Measurements from ENCODE around the gene TP53I11.

The TP53I11 gene

DNA sequence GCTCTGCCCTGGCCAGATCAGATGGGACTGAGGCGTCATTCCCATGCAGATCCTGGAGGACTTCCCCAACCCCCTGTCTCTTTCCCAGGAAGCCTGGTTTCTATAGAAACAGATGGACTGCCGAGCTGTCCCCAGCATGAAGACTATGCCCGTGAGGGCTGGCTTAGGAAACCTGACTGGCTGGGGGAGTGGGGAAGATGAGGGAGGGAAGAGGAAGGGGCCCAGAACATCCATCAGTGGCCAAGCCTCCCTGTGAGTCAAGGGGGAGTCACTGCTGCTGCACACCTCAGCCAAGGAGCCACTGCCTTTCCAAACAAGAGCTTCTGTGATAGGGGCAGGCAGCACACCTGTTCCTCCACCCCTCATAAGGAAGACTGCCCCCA lies 5.8 kb downstream of the TP53I11 start:
- Histone ChIP-seq H3K9me3 (ENCODE audit: control insufficient read depth, low read length) (no peaks in the 10 kb centered on the region), H3K9ac (ENCODE audit: low read length) (no peak overlapping the region), H3K4me1 (ENCODE audit: control insufficient read depth, insufficient read depth, low read length) (peaks cover 59% of the 10 kb centered on the region), H3K36me3 (ENCODE audit: control insufficient read depth, insufficient read depth, low read length, severe bottlenecking) (peaks cover 15% of the 10 kb centered on the region), H3K4me3 (ENCODE audit: low read length) (no peak overlapping the region), H3K27me3 (replicated peaks; ENCODE audit: control insufficient read depth, insufficient read depth, low read length) (no peaks in the 10 kb centered on the region)
- DNase-seq (ENCODE audit: low read depth): no peak

DNA sequence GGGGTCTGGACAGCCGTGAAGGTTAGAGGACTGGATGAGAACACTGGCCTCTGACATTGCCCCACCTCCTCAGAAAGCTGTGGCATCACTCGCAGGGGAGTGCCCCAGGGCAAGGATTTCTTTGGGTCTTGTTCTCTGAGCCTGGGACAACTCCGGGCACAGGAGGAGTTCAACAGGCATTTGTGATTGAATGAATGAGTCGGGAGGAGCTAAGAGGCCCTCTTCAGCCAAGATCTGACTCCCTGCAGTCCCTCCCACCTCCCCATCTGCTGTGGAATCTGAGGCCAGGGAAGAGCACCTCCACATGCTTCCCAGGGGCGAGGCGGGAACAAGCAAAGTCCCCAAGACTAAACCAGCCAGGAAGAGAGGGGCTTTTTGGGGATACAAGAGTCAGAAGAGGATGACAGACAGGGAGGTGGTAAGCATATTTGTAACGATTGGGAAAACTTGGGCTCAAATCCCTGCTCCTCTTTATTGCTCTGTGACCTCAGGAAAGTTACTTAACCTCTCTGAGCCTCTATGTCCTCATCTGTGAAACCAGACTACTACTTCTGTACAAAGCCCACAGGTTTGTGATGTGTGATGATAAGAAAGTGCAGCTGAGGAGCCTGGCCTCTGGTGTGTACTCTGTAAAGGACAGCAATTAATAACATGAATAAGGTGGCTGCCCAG lies 6.4 kb downstream of the TP53I11 start:
- Histone ChIP-seq H3K27me3 (replicated peaks; ENCODE audit: control insufficient read depth, insufficient read depth, low read length) (no peaks in the 10 kb centered on the region), H3K4me3 (ENCODE audit: low read length) (no peak overlapping the region), H3K4me1 (ENCODE audit: control insufficient read depth, insufficient read depth, low read length) (peaks cover 63% of the 10 kb centered on the region), H3K9ac (ENCODE audit: low read length) (no peak overlapping the region), H3K9me3 (ENCODE audit: control insufficient read depth, low read length) (no peaks in the 10 kb centered on the region), H3K36me3 (ENCODE audit: control insufficient read depth, insufficient read depth, low read length, severe bottlenecking) (peaks cover 15% of the 10 kb centered on the region)
- DNase-seq (ENCODE audit: low read depth): no peak

DNA sequence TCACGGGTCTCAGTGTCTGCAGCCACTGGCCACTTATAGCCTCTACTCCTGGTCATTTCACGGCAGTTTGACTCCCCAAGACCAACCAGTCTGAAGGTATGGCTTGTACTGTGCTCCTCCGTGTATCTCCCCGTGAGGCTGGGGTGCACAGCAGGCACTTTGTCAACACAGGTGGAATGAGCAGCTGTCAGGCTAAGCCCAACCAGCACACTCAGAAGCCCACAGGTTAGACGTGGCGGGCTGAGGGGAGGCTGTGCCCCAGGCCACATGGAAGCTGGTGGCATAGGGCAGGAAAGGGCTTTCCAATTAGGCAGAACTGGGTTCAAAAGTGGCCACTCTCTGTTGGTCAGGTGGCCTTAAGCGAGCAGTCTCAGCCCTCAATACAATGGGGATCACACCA lies 7.0 kb downstream of the TP53I11 start:
- no peak overlapping the region for H3K4me3 ChIP-seq (ENCODE audit: low read length)
- H3K36me3 ChIP-seq (ENCODE audit: control insufficient read depth, insufficient read depth, low read length, severe bottlenecking): peaks cover 15% of the 10 kb centered on the region
- no peak overlapping the region for H3K9ac ChIP-seq (ENCODE audit: low read length)
- DNase-seq (ENCODE audit: low read depth): no peak
- H3K9me3 ChIP-seq (ENCODE audit: control insufficient read depth, low read length): no peaks in the 10 kb centered on the region
- no peaks in the 10 kb centered on the region for H3K27me3 ChIP-seq (replicated peaks; ENCODE audit: control insufficient read depth, insufficient read depth, low read length)
- peaks cover 58% of the 10 kb centered on the region for H3K4me1 ChIP-seq (ENCODE audit: control insufficient read depth, insufficient read depth, low read length)

DNA sequence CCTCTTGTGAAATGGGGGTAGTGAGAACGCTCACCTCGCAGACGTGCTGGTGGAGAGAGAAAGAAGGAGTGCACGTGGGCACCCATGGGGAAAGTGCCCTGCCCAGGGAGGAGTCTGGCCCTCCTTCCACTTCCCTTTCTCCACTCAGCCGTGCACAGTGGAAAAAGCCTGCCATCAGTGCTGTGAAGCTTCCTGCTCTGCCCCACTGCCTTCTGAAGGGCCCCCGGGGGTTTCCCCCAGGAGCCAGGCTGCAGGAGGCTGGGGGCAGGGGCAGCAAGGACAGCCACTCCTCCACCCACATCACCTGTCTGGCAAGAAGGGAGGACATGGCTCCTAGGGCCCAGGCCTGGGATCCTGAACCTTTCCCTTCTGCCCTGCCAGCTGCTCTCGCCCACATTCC lies 7.6 kb downstream of the TP53I11 start:
- DNase-seq (ENCODE audit: low read depth): no peak
- Histone ChIP-seq H3K4me1 (ENCODE audit: control insufficient read depth, insufficient read depth, low read length) (peaks cover 54% of the 10 kb centered on the region), H3K4me3 (ENCODE audit: low read length) (no peak overlapping the region), H3K36me3 (ENCODE audit: control insufficient read depth, insufficient read depth, low read length, severe bottlenecking) (peaks cover 18% of the 10 kb centered on the region), H3K27me3 (replicated peaks; ENCODE audit: control insufficient read depth, insufficient read depth, low read length) (no peaks in the 10 kb centered on the region), H3K9ac (ENCODE audit: low read length) (no peak overlapping the region), H3K9me3 (ENCODE audit: control insufficient read depth, low read length) (no peaks in the 10 kb centered on the region)

DNA sequence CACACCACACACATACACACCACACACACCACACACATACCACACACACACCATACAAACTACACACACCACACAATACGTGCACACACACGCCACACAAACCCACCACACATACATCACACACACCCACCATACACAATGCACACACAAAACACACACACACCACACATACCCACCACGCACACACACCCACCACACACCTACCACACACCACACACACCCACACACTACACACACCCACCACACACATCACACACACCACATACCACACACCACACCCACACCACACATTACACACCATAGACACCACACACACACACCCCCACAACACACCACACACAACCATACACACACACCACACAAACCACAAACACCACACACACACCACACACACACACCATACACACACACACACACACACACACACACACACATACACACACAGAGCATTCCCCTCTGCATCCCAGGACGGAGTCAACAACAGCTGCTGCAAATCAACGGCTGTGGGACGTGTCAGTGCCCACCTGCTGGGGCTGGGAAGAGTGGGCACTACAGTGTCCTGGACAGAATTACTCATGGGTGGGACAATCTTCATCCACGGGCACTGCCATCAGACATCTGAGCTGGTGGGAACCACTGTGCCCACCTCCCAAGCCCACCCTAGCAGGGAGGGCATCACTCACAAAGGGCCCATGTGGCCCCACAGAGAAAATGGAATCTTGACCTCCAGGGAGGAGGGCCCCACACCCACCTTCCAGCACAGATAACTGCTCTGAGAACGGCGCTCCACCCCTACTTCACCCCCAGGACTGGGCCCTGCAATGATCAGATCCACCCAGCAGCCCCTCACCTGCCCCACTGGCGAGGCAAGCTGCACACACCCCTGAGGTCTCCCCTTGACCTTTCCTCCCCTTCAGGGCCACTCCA lies 8.4 kb downstream of the TP53I11 start:
- no peak overlapping the region for H3K9ac ChIP-seq (ENCODE audit: low read length)
- no peaks in the 10 kb centered on the region for H3K9me3 ChIP-seq (ENCODE audit: control insufficient read depth, low read length)
- DNase-seq (ENCODE audit: low read depth): no peak
- peaks cover 45% of the 10 kb centered on the region for H3K4me1 ChIP-seq (ENCODE audit: control insufficient read depth, insufficient read depth, low read length)
- no peak overlapping the region for H3K4me3 ChIP-seq (ENCODE audit: low read length)
- H3K36me3 ChIP-seq (ENCODE audit: control insufficient read depth, insufficient read depth, low read length, severe bottlenecking): peaks cover 22% of the 10 kb centered on the region
- H3K27me3 ChIP-seq (replicated peaks; ENCODE audit: control insufficient read depth, insufficient read depth, low read length): no peaks in the 10 kb centered on the region

DNA sequence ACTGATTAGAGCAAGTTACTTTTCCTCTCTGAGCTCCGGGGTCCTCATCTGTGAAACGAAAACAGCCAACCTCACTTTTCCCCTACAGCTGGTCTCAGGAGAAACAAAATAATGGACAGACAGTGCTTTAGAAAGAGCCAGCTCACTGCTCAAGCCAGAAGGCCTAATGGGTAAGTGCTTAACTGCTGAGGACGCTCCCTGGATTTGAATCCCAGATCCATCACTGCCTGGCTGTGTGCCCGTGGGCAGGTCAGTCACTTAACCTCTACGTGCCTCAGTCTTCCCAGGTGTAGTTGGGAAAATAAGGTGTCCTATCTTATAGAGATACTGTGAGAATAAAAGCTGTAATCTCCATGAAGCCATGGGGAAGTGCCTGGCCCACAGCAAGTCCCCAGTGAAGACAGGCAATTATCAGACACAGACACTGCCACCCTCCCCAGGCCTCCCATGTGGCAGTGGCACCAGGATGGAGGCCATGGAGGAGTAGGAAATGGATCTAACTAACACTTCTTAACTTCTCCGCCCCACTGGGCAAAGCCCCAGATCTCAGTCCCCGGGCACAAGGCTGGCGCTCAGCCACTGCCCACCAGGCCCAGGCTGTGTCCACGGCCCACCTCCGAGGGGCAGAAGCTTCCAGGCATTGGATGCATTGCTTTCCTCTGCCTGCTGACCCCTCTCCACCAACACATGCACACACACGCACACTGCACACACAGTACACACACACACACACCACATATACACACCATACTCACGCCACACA lies 9.2 kb downstream of the TP53I11 start:
- no peak overlapping the region for H3K4me3 ChIP-seq (ENCODE audit: low read length)
- H3K4me1 ChIP-seq (ENCODE audit: control insufficient read depth, insufficient read depth, low read length): peaks cover 39% of the 10 kb centered on the region
- no peak for DNase-seq (ENCODE audit: low read depth)
- H3K9me3 ChIP-seq (ENCODE audit: control insufficient read depth, low read length): no peaks in the 10 kb centered on the region
- peaks cover 22% of the 10 kb centered on the region for H3K36me3 ChIP-seq (ENCODE audit: control insufficient read depth, insufficient read depth, low read length, severe bottlenecking)
- H3K9ac ChIP-seq (ENCODE audit: low read length): peak overlapping the region; percentile 20
- H3K27me3 ChIP-seq (replicated peaks; ENCODE audit: control insufficient read depth, insufficient read depth, low read length): no peaks in the 10 kb centered on the region

DNA sequence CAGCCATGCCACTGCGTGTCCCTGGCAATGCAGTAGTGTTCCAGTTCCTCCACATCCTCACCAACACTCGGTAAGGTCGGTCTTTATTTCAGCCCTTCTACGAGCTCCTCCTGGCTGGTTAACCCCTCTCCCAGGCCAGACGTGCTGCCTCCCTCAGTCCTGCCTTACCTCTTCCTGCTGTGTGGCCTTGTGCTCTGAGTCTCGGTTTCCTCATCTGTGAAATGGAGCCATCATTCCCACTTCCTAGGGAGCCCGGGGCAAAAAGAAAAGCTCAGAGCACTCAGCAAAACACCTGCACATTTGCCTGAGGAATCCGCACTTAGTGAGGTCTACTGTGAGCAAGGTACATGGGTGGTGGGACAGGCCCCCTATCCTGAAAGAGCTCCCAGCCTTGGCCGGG lies 9.8 kb downstream of the TP53I11 start:
- H3K4me3 ChIP-seq (ENCODE audit: low read length): no peak overlapping the region
- H3K9me3 ChIP-seq (ENCODE audit: control insufficient read depth, low read length): no peaks in the 10 kb centered on the region
- H3K4me1 ChIP-seq (ENCODE audit: control insufficient read depth, insufficient read depth, low read length): peaks cover 33% of the 10 kb centered on the region
- H3K27me3 ChIP-seq (replicated peaks; ENCODE audit: control insufficient read depth, insufficient read depth, low read length): no peaks in the 10 kb centered on the region
- DNase-seq (ENCODE audit: low read depth): no peak
- peak overlapping the region; percentile 24 for H3K9ac ChIP-seq (ENCODE audit: low read length)
- peaks cover 27% of the 10 kb centered on the region for H3K36me3 ChIP-seq (ENCODE audit: control insufficient read depth, insufficient read depth, low read length, severe bottlenecking)

DNA sequence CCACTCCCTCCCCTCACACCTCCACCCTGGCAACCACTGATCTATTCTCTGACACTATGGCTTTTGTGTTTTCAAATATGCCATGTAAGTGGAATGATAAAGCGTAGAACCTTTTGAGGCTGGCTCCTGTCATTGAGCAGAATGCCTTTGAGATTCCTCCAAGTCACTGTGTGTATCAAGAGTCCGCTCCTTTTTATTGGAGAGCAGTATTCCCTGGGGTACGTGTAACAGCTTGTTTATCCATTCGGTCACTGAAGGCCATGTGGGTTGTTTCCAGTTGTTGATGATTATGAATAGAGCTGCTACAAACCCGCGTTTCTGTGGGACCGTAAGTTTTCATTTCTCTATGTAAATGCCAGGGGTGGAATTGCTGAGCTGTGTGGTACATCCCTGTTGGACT lies 10.3 kb downstream of the TP53I11 start:
- Histone ChIP-seq H3K4me3 (ENCODE audit: low read length) (no peak overlapping the region), H3K9ac (ENCODE audit: low read length) (peak overlapping the region; percentile 24), H3K9me3 (ENCODE audit: control insufficient read depth, low read length) (no peaks in the 10 kb centered on the region), H3K36me3 (ENCODE audit: control insufficient read depth, insufficient read depth, low read length, severe bottlenecking) (peaks cover 29% of the 10 kb centered on the region), H3K4me1 (ENCODE audit: control insufficient read depth, insufficient read depth, low read length) (peaks cover 28% of the 10 kb centered on the region), H3K27me3 (replicated peaks; ENCODE audit: control insufficient read depth, insufficient read depth, low read length) (no peaks in the 10 kb centered on the region)
- no peak for DNase-seq (ENCODE audit: low read depth)

DNA sequence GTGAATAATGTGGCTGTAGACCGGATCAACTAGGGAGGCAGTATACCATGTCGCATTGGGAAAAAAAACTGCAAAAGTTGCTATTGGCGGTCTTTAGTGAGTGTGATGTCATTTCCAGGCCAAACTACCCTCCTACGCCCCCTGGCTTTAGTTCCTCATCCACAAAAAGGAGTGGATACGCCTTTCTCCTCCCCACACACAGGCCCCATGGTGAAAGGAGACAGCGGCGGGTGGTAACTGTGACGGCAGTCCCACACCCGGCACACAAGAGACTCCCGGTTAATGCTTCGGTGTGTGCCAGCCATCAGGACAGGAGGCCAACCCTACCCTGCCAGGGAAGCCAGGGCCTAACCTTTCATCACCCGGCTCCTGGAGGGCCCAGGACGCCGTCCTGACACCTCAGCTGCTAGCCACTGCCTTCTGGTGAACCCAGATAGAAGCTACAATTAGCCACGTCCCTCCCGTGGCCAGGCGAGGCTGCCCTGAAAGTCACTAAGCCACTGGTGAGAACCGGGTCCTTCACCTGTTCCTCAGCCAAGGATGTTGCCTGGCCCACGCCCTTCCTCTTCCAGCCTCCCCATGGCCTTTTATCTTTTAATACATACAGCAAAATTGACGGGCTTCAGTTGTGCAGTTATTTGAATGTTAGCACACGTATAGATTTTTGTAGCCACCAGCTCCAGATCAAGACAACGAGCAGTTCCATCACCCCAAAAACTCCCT lies 10.8 kb downstream of the TP53I11 start:
- H3K4me1 ChIP-seq (ENCODE audit: control insufficient read depth, insufficient read depth, low read length): peaks cover 26% of the 10 kb centered on the region
- no peak overlapping the region for H3K4me3 ChIP-seq (ENCODE audit: low read length)
- no peak for DNase-seq (ENCODE audit: low read depth)
- no peaks in the 10 kb centered on the region for H3K27me3 ChIP-seq (replicated peaks; ENCODE audit: control insufficient read depth, insufficient read depth, low read length)
- H3K36me3 ChIP-seq (ENCODE audit: control insufficient read depth, insufficient read depth, low read length, severe bottlenecking): peaks cover 35% of the 10 kb centered on the region
- H3K9ac ChIP-seq (ENCODE audit: low read length): peak overlapping the region; percentile 50
- H3K9me3 ChIP-seq (ENCODE audit: control insufficient read depth, low read length): no peaks in the 10 kb centered on the region

DNA sequence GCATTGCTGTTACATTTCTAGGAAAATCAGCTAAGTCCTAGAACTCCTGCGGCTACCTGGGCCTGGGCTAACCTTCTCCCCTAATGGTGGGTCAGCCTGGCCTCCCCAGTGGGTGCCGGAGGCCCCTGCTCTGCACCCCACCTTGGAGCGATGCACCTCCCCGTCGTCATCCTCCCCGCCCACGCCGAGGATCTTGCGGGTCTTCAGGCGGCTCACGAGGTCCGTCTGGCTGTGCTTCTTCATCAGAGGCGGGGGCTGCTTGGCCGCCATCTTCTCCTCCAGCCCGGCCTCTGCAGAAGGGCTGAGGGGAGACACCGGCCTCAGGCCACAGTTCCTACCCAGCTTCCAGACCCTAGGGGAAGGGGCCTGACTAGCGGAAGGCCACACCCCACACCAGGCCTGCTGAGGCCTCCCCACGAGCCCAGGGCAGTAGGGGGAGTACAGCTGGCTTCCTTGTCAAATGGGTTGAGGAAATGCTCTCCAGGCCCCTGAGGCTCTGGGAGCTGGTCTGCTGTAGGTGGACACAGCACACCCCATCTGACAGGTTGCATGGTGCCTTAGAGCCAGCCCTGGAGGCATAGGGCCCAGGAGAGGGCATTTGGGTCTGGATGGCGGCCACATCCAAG lies 12.5 kb downstream of the TP53I11 start:
- Histone ChIP-seq H3K4me1 (ENCODE audit: control insufficient read depth, insufficient read depth, low read length) (peaks cover 26% of the 10 kb centered on the region), H3K4me3 (ENCODE audit: low read length) (no peak overlapping the region), H3K27me3 (replicated peaks; ENCODE audit: control insufficient read depth, insufficient read depth, low read length) (no peaks in the 10 kb centered on the region), H3K9ac (ENCODE audit: low read length) (no peak overlapping the region), H3K9me3 (ENCODE audit: control insufficient read depth, low read length) (no peaks in the 10 kb centered on the region), H3K36me3 (ENCODE audit: control insufficient read depth, insufficient read depth, low read length, severe bottlenecking) (peaks cover 40% of the 10 kb centered on the region)
- DNase-seq (ENCODE audit: low read depth): no peak
